HG02571 (cell line): ENCODE measurements around the gene CIAO3.
"Not testable (repeated sequence)": the region's sequence is repeated elsewhere in the genome, so short reads cannot be mapped to it uniquely, and the experiment has no call there.

ENCODE experiments used
- ATAC-seq: cut with Tn5 transposase; IDR thresholded peaks from one replicate; pipeline ENCODE4 v1.9.1; 2021; ENCODE audit warnings: mild to moderate bottlenecking, moderate library complexity; ENCODE audit not compliant: unreplicated experiment

The CIAO3 gene

DNA sequence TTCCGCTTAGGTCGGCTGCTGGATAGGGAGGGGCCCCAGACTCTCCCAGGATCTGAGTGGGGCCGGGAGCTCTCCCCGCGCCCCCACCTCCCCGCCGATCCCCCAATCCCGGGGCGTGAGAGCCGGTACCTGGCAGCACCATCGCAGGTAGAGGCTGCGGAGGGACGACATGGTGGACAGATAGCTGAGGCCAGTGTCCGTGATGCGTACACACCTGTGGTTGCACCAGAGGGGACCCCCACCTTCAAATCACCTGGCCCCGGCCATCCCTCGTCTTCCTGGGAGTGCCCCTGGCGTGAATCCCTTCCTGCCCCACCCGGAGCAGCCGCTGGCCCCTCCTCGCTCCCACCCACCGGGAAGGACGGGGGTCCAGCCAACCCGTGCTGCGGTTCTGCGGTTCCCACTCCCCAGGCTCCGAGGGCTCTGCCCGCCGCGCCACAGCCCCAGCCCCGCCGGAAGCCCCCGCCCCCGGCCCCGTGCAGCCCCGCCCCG, 45.9 kb downstream of the CIAO3 start:
- no peak for ATAC-seq

DNA sequence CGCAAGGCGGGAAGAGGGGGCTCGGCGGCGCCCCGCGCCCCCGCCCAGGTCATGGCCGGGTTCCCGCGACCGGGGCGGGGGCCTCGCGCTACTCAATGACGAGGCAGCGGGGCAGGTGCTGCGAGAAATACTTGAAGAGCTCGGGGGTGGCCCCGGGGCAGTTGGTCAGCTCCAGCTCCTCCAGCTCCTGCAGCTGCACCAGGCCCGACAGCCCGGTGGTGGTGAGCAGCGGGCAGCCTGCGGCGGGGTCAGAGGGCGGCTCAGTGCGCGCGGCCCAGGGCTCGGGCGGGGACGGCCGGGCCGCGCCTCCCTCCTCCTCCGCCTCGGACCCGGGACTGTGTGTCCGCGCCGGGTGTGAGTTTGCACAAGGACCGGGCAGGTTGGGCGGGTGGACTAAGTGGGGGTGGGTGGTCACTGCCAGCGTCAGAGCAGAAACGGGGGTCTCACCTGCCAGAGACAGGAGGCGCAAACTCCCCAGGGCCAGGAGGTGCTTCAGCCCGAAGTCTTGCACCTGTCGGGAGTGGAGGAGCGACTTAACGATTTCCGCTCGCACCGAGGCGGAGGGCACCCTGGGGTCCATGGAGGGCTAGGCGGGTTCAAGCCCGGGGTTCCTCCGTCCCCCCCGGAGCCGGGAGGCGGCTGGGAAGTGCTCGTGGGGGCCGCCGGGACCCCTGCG, 46.5 kb downstream of the CIAO3 start:
- ATAC-seq, result no peak

DNA sequence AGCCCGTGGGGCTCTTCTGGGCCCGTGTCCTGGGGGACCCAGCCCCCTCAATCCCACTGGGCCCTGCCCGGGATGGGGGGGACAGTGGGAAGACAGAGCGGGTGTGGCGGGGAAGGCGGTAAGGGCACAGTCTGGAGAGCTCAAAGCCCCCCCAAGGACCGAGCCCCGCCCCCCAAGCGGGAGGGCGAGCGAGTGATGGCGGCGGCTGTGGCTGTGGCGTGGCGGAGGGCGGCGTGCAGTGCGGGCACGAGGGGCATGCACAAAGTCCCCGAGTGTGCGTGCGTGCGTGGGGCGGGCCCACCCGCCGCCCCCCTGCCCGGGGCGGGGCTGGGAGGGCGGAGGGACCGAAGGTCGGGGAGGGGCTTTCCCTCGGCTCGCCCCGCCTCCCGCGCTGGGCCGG, 47.0 kb downstream of the CIAO3 start:
- ATAC-seq, result no peak

DNA sequence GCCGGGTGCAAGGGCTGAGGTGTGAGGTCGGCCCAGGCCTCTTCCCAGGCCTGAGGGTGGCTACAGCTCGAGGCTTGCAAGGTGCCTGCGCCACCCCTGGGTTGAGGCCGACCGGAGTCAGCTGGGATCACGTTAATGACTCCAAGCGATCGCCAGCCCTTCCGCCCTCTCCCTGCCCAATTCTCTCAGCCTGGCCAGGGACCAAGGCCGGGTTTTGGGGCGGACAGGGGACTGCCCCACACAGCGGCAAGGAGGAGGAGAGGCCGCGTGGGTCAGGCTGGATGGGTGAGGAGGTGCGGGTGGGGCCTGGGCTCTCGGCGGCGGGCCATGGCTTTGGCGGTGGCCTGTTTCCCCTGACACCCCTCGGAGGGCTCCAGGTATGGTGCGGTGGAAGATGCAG, 47.4 kb downstream of the CIAO3 start:
- no peak for ATAC-seq

DNA sequence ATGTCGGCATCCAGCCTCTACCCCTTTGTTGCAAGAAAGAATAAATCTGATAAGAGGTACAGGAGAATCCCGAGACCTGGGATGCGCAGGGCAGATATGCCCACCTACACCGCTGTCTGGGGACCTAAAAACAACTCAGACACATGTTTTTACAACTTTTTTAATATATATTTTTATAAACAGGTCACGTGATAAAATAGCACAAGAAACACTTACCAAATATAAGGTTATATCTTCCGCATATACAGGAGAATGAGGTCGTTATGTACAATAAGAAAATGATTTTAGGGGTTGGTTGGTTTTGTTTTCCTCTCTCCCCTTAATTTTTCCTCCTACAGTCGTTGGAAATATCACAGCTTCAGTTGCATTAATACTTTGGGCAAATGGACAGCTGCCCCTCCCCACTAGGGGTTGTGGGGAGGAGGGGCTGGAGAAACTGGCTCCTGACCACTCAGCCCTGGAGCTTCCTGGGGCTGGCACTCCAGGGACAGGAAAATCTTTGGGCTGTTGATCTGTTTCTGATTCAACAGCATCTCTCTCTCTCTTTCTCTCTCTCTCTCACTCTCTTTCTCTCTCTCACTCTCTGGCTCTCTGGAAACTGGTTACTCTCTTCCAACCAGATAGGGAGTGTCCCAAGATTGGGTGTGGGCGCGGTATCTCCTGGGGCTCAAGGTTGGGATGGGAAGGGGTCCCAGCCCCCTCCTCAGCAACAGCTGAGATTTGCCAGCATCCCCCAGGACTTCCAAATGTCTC, 48.3 kb downstream of the CIAO3 start:
- no peak for ATAC-seq

DNA sequence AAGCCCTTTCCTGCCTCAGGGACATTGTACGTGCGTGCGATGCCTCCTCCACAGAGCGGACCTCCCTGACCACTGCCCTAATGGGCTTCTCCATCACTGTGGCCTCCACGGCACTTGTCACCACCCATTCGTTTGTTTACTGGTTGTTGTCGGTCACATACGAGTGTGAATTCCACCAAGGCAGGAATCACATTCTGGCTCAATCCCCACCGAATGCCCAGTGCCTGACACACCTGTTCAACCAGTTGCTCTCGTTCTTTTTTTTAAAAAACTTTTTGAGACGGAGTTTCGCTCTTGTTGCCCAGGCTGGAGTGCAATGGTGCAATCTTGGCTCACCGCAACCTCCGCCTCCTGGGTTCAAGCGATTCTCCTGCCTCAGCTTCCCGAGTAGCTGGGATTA, 49.6 kb downstream of the CIAO3 start:
- ATAC-seq, result not testable (repeated sequence)

DNA sequence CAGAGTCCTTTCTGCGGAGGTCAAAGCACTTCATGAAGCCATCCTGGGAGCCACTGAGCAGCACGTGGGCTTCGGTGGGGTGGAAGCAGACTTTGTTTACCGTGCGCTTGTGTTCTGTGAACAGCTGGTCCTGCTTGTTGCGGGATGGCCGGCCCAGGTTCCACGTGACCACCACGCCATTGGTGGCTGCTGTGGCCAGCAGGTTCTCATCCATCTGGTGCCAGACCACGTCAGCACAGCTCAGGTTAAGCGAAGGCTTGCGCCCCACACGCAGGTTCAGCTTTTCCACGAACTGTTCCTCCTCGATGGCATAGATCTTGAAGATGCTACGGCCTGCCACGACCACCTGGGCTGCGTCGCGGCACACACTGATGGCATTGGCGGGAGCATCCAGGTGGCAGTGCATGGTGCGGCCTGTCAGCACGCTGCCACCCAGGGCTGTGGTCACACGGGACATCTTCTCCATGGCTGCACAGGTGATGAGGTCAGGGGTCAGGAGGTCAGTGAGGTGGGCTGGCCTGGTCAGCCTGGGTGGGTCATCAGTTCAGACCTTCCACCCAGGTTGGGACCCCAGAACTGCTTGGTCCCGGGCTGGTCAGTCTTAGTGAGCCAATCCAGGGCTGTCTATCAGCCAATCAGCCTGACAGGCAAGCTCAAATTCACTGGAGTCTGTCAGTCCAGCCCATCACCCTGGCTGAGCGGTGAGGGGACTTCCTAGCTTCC, 51.5 kb downstream of the CIAO3 start:
- ATAC-seq, result no peak

DNA sequence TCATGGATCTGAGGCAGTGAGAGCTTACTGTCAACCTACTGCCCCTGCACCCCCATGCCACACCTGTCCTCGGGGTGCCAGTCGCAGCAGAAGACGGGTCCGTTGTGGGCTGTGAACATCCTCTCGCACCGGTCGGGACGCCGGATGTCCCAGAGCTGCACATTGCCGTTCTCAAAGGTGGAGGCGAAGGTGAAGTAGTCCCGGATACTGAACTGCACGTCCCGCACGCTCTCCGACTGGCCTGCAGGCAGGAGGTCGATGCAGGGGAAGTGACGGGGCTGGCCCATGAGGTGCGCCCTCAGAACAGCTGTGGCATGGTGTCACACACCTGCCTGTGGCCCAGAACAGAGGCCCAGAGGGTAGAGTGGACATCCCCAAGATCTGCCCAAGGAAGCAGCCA, 53.3 kb downstream of the CIAO3 start:
- no peak for ATAC-seq

DNA sequence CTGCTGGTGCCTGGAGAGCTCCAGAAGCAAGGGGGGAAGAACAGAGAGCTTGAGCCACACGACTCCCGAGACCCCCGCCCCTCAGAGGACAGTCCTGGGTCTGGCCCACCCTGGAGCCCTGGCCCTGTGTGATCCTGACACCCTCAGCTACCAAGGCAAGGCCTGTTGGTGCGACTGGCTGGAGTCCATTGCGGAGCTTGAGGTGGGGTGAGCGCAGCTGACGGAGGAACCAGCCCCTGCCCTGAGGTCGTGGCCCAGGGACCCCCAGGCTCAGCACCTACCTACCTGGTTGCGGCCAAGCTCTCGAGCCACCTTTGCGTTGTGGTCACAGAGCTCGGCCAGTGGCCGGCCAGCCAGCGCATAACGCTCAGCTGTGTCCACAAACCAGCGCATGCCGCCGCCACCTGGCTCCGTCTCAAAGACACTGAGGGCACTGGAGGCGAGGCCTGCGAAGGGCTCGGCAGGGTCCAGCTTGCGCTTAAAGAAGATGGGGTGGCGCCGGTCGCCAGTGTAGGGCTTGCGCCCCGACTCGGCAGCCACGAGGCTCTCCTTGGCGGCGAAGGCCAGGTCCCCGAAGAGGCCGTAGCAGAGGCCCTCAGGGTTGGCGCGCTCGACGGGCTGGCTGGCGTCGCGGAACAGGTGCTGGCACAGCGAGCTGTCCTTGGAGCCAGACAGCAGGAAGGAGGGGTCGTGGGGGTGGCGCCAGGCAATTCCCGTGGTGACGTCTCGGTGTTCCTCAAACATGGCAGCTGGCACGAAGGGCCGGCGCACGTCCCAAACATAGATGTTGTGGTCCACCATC, 54.1 kb downstream of the CIAO3 start:
- ATAC-seq, result no peak

DNA sequence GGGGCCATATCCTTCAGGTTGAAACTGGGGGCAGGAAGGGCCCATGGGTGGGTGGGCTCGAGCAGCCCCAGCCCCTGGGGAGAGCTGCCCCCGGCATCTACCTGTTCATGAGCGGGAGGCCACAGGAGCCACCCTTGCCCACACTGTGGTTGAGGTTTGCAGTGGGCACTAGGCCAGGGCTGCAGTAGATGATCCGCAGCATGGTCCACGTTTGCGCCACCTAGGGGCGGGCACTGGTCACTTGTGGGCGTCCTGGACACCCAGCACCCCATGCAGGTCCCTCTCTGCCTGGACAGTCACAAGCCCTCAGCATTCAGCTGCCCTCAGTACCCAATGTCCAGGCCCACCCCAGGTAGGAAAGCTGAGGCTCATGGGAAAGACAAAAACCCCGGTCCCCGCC, 54.8 kb downstream of the CIAO3 start:
- ATAC-seq, result no peak

DNA sequence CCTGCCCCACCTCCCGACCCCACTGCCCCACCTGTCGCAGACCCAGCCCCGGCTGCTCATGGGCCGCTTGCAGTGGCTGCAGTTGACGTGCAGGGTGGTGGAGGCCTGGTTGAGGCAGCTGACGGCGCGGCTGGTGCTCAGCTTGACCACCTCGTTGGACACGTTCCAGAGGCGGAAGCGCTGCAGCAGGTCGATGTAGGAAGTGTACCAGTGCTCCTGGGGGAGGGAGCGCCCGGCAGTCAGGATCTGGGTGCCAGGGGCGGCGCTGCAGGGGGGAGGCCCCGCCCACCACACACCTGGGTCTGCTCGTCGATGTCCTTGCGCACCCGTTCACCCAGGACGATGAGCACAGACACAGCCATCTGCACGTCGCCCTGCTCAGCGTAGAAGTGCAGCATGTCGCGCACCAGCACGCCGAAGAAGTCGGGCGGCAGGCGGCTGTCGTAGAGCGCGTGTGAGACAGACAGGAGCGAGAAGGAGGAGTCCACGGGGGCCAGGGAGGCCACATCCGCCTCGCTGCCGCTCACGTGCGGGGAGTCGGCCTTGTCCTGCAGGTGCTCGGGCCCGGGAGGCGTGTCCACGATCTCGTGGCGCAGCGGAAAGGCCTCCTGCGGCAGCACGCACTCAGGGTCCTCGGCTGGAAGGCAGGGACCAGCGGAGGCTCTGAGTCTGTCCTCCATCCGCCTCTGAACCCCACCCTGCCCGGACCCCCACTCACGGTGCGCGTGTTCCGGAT, 55.7 kb downstream of the CIAO3 start:
- no peak for ATAC-seq

DNA sequence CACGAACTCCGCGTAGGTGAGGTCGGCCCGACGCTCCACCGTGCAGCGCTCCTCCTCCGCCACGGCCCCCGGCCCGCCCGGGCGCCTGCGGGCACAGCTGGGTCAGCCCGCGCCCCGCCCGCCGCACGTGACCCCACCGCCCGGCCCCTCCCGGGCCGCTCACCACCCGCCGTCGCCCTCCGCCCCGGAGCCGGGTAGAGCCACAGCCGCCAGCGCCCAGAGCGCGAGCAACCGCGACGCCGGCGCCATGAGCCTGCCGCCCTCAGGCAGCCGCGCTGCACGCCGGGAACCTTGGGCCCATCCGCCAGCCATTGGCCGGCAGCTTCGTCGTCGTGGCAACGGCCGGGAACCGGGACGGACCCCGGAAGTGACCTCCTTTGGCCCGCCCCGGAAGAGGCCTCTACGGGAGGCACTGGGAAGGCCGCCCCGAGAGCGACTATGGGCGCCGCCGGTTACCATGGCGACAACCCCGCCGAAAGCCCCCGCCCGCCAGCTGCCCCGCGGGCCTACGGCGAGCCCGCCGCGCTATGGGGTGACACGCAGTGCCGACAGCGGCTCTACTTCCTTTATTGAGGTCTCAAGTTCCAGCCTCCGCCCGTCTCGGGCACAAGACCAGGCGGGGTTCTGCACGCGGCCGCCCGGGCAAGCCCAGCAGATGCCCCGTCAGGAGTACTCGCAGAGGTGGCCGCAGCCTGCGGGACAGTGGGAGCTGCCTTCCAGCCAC, 56.6 kb downstream of the CIAO3 start, which contains the start of gene JMJD8:
JMJD8 (minus strand) TSS at position 264 of the 724 bp plus-strand sequence; CDS start at position 249, 15 bp downstream.
- peak; percentile 52 for ATAC-seq

DNA sequence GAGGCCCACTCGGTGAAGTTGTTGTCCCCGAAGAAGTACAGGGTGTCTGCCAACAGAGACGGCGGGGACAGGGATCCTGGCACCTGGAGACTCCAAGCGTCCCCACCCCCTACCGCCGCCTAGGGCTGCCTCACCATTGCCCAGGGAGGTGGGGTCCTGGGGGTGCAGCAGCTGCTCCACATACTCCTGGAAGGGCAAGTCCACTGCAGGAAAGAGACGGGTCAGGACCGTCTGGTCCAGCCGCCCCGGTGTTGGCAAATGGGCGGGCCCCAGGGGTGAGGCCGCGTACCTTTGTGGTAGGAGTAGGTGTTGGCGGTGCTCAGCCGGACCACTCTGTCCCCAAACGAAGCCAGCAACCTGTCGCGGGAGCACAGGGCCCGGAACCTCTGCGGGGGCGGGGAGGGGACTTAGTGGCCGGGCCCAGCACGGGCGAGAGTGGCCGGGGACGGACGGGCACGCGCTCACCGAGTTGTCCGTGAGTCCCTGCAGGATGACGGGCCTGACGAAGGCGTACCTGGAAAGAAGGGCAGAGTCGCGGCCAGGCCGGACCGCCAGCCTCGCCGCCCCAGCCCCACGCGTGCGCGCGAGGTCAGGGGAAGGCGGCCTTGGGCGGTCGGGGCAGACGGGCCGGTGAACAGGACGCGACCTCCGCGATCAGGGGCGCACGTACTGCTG, 57.3 kb downstream of the CIAO3 start:
- peak; percentile 3 for ATAC-seq

DNA sequence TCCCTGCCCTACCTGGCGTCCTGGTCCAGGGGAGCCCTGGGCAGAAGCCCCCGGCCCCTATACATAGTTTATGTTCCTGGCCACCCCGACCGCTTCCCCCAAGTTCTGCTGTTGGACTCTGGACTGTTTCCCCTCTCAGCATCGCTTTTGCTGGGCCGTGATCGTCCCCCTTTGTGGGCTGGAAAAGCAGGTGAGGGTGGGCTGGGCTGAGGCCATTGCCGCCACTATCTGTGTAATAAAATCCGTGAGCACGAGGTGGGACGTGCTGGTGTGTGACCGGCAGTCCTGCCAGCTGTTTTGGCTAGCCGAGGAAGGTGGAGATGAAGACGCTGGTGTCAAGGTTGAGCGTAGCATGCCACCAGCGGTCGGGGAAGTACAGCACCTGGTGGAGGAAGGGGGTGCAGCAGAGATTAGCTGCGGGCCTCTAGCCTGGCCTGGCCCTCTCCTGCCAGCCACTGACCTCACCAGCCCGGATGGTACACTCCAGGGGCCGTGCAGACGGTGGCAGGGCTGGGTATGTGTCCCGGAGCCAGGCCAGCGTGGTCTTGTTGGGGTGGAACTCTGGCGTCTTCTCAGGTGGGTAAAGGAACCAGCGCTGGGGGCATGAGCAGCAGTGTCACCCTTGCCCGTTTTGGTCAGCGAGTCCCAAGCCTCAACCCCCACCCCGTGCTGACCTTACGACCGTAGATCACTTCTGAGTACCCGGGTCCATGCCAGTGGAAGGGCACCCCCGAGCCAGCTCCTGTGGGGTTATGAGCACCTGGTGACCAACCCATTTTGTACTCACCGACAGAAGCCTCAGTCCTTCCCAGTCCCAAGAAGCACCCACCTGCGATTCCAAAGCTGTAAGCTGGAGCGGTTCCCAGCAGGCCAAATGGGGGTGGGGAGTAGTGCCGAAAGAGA, 58.1 kb downstream of the CIAO3 start:
- no peak for ATAC-seq

DNA sequence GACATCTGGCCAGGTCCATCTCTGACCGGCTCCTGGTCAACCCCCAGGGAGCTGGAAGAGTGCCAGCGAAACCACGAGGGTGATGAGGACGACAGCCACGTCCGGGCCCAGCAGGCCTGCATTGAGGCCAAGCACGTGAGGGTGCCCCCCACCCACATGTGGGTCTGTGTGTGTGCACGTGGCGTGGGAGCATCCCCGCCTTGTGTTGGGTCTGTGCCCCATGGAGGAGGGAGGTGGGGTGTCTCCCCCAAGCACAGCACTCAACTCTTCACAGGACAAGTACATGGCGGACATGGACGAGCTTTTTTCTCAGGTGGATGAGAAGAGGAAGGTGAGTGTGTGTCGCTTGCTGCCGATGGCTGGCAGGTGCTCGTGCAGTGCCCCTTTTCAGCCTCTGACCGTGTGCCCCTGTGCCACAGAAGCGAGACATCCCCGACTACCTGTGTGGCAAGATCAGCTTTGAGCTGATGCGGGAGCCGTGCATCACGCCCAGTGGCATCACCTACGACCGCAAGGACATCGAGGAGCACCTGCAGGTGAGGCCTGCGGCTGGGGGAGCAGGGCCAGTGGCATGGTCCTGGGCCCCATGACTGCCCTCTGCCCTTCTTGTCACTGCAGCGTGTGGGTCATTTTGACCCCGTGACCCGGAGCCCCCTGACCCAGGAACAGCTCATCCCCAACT, 58.9 kb downstream of the CIAO3 start:
- no peak for ATAC-seq

DNA sequence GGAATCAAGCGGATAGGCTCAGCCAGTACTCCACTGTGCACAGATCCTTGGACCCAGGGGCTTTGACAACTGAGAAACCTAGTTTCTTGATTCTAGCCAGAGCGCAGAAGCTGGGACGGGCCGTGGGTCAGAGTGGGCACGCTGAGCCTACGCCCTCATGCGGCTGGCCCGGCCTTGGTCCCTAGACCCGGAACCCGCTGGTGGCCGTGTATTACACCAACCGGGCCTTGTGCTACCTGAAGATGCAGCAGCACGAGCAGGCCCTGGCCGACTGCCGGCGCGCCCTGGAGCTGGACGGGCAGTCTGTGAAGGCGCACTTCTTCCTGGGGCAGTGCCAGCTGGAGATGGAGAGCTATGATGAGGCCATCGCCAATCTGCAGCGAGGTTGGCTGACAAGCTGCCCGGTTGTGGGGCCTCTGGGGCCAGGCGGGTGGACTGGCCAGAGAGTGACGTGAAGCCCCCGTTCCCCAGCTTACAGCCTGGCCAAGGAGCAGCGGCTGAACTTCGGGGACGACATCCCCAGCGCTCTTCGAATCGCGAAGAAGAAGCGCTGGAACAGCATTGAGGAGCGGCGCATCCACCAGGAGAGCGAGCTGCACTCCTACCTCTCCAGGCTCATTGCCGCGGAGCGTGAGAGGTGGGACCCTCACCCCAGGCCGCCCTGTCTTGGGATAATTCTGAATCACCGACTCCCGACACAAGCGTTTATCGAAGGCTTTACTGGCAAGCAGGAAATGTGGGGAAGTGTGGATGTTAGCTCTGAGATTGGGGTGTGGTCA, 59.6 kb downstream of the CIAO3 start:
- no peak for ATAC-seq

DNA sequence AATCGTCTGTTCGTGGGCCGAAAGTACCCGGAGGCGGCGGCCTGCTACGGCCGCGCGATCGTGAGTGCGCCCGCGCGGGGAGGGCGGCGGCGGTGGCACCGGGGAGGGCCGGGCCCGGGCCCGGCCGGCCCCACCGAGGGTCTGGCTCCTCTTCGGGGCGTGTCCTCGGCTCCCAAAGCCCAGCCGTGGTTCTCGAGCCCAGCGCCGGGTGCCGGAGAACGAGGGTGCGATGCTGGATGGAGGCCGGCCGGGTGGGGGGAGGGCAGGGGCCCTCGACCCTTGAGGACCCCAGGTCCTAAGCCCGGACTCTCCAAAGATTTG, 60.2 kb downstream of the CIAO3 start:
- no peak for ATAC-seq
